Stomach (tissue), 9 donors: Measurements from ENCODE around the gene PEX10. TPM values are rescaled to one million over a fixed set of nuclear protein-coding genes. Genes with fewer than 3 reads are reported as not detected.

Experiments used
- DNase-seq, 2 donors: peaks; one replicate each; pipeline versions ENCODE4 v3.0.0 to v3.0.0-alpha.2; 2013 to 2019
- H3K27ac ChIP-seq, 5 donors: fragments of 200-600 bp in 4 of 5; sonication (generic) in 4 of 5; one replicate each; pipeline ENCODE4 v1.5.1; 2013 to 2019; ENCODE audit warnings: mild to moderate bottlenecking in 1 of 5, moderate library complexity in 1 of 5
- H3K27me3 ChIP-seq, 3 donors: fragments of 200-600 bp; sonication (generic); one replicate each; pipeline ENCODE4 v1.5.1; 2017 to 2019; ENCODE audit warnings: mixed run types in 1 of 3
- H3K36me3 ChIP-seq, 4 donors: fragments of 200-600 bp; sonication (generic); 1 replicate in 3 of 4; 2 replicates in 1 of 4; pipeline ENCODE4 v1.5.1; 2016 to 2019
- H3K4me1 ChIP-seq, 4 donors: fragments of 200-600 bp; sonication (generic); one replicate each; pipeline ENCODE4 v1.5.1; 2016 to 2019
- H3K4me3 ChIP-seq, 4 donors: fragments of 200-600 bp; sonication (generic) in 3 of 4; one replicate each; pipeline ENCODE4 v1.5.1; 2016 to 2019; ENCODE audit warnings: mild to moderate bottlenecking in 1 of 4
- H3K9me3 ChIP-seq, 4 donors: fragments of 200-600 bp; sonication (generic); one replicate each; pipeline ENCODE4 v1.5.1; 2016 to 2019
- EP300 ChIP-seq: sonication (generic); formaldehyde crosslinking; IDR thresholded peaks from one replicate; pipeline ENCODE4 v1.6.1; 2017; ENCODE audit warnings: antibody characterized with exemption
- POLR2A ChIP-seq, 4 donors: fragments of 450-650 bp; IDR thresholded peaks; one replicate each; pipeline ENCODE4 v1.6.1; 2016; ENCODE audit warnings: antibody characterized with exemption in 4 of 4, control low read depth in 2 of 4, mild to moderate bottlenecking in 1 of 4, moderate library complexity in 1 of 4
- POLR2AphosphoS5 ChIP-seq, 3 donors: sonication (generic); formaldehyde crosslinking; IDR thresholded peaks; one replicate each; pipeline ENCODE4 v1.6.1; 2016; ENCODE audit warnings: antibody characterized with exemption in 3 of 3
- WGBS, 5 donors: extraction: QIAGEN DNeasy Blood & Tissue Kit in 3 of 5; methylation state at CpG; one replicate each; pipeline versions ENCODE4 v1.1.5 to v1.1.7; 2013 to 2018; 5-methylcytosine and 5-hydroxymethylcytosine counted together
- intact Hi-C: fragments of 100-400 bp; cut with DNase I; formaldehyde crosslinking; loops from one replicate; pipeline ENCODE4 v1.15.1; 2023; ENCODE audit warnings: low total_unique reads
- polyA plus RNA-seq, 3 donors: library from polyadenylated mRNA; stranded (reverse); fragments of 200-250 nt; gene quantifications; one replicate each; pipeline ENCODE4 v1.2.3, GENCODE V29; 2013
- total RNA-seq, 5 donors: library from RNA; depleted of rRNA; stranded (reverse); fragments of >200 nt; gene quantifications; one replicate each; pipeline versions ENCODE4 v1.1.0 to v1.2.3, GENCODE V29; 2014 to 2016
- TF ChIP-seq, protein P1 (sequence below), 7 experiments: fragments of 450-650 bp in 4 of 7; fragments of 200-600 bp in 3 of 7; sonication (generic) in 3 of 7; IDR thresholded peaks; one replicate each; pipeline ENCODE4 v1.5.1; 2016 to 2019; ENCODE audit warnings: antibody characterized with exemption in 7 of 7, control low read depth in 2 of 7, mild to moderate bottlenecking in 1 of 7
- donor health status: healthy with polysubstance abuse.
- donor health status: Bipolar disorder and iron deficiency.
- donor health status: healthy.

Gene PEX10
- total and polyA plus RNA-seq, 8 donors, result 0.87 to 27.2 (median 15.7) TPM

DNA sequence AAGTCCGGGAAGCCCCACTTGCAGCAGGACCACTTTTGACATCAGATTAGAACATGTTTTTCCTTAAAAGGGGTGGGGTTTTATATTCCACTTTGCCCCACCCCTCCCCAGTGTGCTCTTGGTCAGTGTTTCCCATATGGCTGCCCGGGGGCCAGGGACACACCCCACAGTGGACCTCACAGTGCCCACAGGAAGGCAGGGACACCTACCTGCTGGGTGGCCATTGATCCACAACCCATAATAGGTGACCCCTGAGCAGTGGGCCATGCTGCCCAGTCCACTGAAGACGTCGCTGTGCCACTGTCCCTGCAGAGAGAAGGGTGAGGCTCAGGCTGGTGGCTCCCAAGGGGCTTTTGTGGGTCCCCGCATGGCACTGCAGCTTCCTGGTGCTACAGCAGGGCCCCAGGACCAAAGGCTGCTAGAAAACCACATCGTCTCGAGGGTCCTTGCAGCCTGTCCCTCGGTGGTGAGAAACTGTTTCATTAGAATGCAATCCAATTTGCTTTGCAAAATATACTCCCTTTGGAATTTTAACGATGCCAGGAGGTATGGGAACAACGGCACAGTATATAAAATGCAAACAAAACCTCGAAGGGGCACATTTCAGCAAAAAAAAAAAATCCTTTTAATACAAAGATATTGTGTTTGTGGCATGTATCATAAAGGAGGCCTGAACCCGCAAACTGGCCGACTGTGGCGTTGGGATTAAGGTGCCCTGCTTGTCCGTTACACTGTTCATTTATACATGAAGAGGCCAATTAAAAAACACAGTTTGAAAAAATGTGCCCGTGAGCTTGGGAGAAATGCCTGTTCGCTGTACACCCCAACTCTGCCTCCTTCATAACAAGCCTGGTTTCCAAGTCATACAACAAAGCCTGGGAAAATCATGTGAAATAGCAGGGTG, 37.9 kb downstream of the PEX10 start:
- TF ChIP-seq POLR2AphosphoS5 (IDR thresholded peaks at IDR 0.05), result no peak
- no peak for TF ChIP-seq EP300
- TF ChIP-seq, protein P1, sequence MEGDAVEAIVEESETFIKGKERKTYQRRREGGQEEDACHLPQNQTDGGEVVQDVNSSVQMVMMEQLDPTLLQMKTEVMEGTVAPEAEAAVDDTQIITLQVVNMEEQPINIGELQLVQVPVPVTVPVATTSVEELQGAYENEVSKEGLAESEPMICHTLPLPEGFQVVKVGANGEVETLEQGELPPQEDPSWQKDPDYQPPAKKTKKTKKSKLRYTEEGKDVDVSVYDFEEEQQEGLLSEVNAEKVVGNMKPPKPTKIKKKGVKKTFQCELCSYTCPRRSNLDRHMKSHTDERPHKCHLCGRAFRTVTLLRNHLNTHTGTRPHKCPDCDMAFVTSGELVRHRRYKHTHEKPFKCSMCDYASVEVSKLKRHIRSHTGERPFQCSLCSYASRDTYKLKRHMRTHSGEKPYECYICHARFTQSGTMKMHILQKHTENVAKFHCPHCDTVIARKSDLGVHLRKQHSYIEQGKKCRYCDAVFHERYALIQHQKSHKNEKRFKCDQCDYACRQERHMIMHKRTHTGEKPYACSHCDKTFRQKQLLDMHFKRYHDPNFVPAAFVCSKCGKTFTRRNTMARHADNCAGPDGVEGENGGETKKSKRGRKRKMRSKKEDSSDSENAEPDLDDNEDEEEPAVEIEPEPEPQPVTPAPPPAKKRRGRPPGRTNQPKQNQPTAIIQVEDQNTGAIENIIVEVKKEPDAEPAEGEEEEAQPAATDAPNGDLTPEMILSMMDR (IDR thresholded peaks at IDR 0.05), result no peak
- TF ChIP-seq POLR2A (IDR thresholded peaks at IDR 0.05), result no peak
- 79 to 89% (median 85%) methylated on average over 17 of the region's 17 CpGs for WGBS, 5 donors
- intact Hi-C loops, result no loop called here

DNA sequence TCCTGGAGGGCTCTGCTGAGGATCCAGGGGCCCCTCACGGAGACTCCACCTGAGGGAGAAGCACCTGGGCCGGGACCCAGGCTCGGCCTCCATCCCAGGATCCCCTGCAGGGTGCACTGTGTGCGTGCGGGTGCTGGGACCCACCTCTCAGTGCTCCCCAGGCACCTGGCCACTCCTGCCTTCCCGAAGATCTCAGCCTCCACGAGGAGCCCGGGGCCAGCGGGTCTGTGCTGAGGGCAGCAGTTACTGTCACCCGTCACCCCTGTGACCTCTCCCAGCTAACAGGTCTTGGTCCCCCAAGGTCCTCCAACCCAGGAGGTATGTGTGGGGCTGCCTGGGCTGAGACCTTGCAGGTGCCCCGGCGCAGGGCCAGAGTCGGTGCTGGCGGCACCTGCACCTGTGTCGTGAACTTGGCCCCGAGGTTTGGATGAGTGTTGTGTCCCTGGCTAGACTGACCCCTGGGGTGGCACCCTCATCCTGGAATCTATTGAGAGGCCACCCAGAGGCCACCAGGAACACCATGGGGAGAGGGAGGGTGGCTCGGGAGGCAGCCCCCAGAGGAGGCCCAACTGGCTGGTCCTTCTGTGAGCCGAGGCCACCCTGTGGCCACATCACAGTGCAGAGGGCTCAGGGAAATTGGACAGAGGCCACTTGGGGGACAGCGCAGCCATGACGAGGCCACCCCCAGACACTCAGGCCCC, 38.7 kb downstream of the PEX10 start:
- H3K36me3 ChIP-seq, result peaks cover 0 to 28% (median 21%) of the 10 kb centered on the region in 4 donors
- no peak overlapping the region for H3K4me3 ChIP-seq
- WGBS, 5 donors, result 86 to 91% (median 91%) methylated on average over 9 to 20 of the region's 20 CpGs
- intact Hi-C loops, result no loop called here
- H3K9me3 ChIP-seq, result no peaks in the 10 kb centered on the region
- no peaks in the 10 kb centered on the region for H3K4me1 ChIP-seq
- H3K27ac ChIP-seq, result no peak overlapping the region
- TF ChIP-seq EP300, result no peak
- no peak for TF ChIP-seq POLR2AphosphoS5 (IDR thresholded peaks at IDR 0.05)
- TF ChIP-seq POLR2A (IDR thresholded peaks at IDR 0.05), result no peak
- TF ChIP-seq, protein P1 (IDR thresholded peaks at IDR 0.05), result no peak
- no peak for DNase-seq
- no peaks in the 10 kb centered on the region for H3K27me3 ChIP-seq

More for the DNA sequence above, 37.9 kb downstream of the PEX10 start:
- Histone ChIP-seq H3K27me3 (no peaks in the 10 kb centered on the region), H3K9me3 (no peaks in the 10 kb centered on the region), H3K36me3 (peaks cover 0 to 27% (median 18%) of the 10 kb centered on the region in 4 donors), H3K27ac (no peak overlapping the region), H3K4me1 (no peaks in the 10 kb centered on the region), H3K4me3 (no peak overlapping the region)
- DNase-seq, result no peak

DNA sequence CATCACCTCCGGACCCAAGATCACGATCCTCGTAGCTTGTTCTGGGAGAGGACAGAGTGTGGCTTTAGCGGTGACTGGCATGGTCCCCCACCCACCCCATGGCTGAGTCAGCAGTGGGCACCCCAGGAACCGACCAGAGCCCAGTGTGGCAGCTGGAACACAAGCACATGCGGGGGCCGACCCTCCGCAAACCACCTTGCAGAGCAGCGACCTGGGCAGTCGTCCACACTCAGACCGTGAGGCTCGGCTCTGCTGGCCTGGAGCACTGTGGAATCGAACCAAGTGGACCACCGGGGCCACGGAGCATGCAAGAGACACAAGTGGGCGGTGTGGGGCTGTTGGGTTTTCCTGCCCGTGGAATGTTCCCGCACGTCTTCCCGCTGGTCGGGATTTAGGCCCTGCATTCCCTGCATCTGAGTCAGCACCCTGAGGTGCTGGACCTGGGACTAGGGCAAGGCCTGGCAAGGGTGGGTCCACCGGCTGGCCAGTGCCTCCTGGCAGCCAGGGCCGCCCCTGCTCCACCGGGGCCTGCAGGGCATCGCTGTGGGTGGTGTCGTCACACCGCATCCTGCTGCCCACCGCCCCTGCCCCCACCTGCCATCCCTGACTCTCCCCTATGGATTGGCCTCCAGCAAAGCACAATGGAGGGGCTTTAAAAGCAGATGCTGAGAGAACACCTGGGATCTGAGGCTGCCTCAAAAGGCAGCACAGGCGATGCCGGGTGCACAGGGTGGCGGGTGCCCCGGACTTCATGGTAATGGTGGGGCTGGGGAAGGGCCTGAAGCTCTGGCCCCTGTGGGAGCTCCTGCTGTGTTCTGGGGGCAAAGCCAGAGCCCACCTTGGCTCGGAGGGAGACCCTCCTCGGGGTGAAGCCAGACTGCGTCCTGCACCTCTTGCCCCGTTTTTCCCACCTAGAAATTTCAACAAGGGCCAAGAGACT, 39.5 kb downstream of the PEX10 start:
- Histone ChIP-seq H3K4me1 (no peaks in the 10 kb centered on the region), H3K27ac (no peak overlapping the region), H3K36me3 (peaks cover 0 to 36% (median 21%) of the 10 kb centered on the region in 4 donors), H3K4me3 (no peak overlapping the region), H3K27me3 (no peaks in the 10 kb centered on the region), H3K9me3 (no peaks in the 10 kb centered on the region)
- intact Hi-C loops, result no loop called here
- no peak for TF ChIP-seq POLR2A (IDR thresholded peaks at IDR 0.05)
- no peak for TF ChIP-seq EP300
- TF ChIP-seq POLR2AphosphoS5 (IDR thresholded peaks at IDR 0.05), result no peak
- TF ChIP-seq, protein P1 (IDR thresholded peaks at IDR 0.05), result no peak
- 89 to 95% (median 93%) methylated on average over 19 to 36 of the region's 36 CpGs for WGBS, 5 donors
- no peak for DNase-seq
